GM12891 (cell line): ENCODE data around the gene ABHD5.

Experiments
- POLR2A ChIP-seq: IDR thresholded peaks from 2 replicates; pipeline ENCODE4 v1.6.1; 2011; ENCODE audit warnings: low read depth, low read length, control low read depth
- POLR2AphosphoS5 ChIP-seq: IDR thresholded peaks from 2 replicates; pipeline ENCODE4 v1.6.1; 2011; ENCODE audit warnings: low read depth, low read length, control low read depth

DNA sequence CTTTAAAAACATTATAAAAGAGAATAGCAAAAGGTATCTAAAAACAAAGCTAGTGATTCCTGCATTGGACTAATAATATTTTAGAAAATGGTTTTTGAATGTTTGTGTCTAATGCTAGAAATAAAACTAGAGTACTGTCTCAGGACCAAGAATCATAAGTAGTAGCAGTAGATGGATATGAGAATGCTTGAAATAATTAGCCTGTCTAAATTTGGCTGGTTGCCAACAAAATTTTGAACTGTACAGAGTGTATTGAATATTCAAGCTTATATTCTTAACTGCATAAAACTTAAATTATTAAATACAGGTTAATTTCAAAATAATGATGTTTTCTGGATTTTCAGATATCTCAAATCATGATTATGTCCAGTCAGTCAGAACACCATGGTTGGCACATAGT, 14.0 kb downstream of the ABHD5 start:
- TF ChIP-seq POLR2A (no peak), POLR2AphosphoS5 (no peak)
